HepG2 (cell line): Measurements from ENCODE around the gene CCT4. TPM values are rescaled to one million over a fixed set of nuclear protein-coding genes. Genes with fewer than 3 reads are reported as not detected.

ENCODE experiments used
- ARHGAP35 ChIP-seq: sonication (generic); formaldehyde crosslinking; IDR thresholded peaks from 2 replicates; pipeline ENCODE4 v1.9.0; 2022; ENCODE audit warnings: mild to moderate bottlenecking, inconsistent platforms, moderate library complexity, missing genetic modification reagents, borderline replicate concordance
- HOXA9 ChIP-seq: sonication (generic); formaldehyde crosslinking; IDR thresholded peaks from 2 replicates; pipeline ENCODE4 v1.8.1; 2022; ENCODE audit warnings: missing genetic modification reagents, mild to moderate bottlenecking, moderate library complexity, borderline replicate concordance
- KMT2B ChIP-seq: IDR thresholded peaks from 2 replicates; pipeline ENCODE4 v1.6.1; 2016; ENCODE audit warnings: missing genetic modification reagents, missing compliant biosample characterization
- MEF2D ChIP-seq: sonication (generic); formaldehyde crosslinking; IDR thresholded peaks from 2 replicates; pipeline ENCODE4 v1.5.1; 2020; ENCODE audit warnings: mild to moderate bottlenecking, missing genetic modification reagents
- MEIS1 ChIP-seq: sonication (generic); formaldehyde crosslinking; IDR thresholded peaks from 2 replicates; pipeline ENCODE4 v1.9.0; 2021; ENCODE audit warnings: mild to moderate bottlenecking, missing genetic modification reagents, moderate library complexity, borderline replicate concordance
- NPAS2 ChIP-seq: sonication (generic); formaldehyde crosslinking; IDR thresholded peaks from 2 replicates; pipeline ENCODE4 v1.8.0; 2022; ENCODE audit warnings: mild to moderate bottlenecking, missing genetic modification reagents, borderline replicate concordance
- RBFOX2 ChIP-seq: fragments of 200-400 bp; formaldehyde crosslinking; IDR thresholded peaks from 2 replicates; pipeline ENCODE4 v1.6.1; 2017; ENCODE audit warnings: low read depth, mild to moderate bottlenecking, low read length
- SMYD3 ChIP-seq: sonication (generic); formaldehyde crosslinking; IDR thresholded peaks from 2 replicates; pipeline ENCODE4 v1.8.1; 2023; ENCODE audit warnings: mild to moderate bottlenecking, missing genetic modification reagents
- SP2 ChIP-seq: sonication (generic); formaldehyde crosslinking; IDR thresholded peaks from 2 replicates; pipeline ENCODE4 v1.5.1; 2020; ENCODE audit warnings: mild to moderate bottlenecking, missing genetic modification reagents
- SYNCRIP ChIP-seq: fragments of 200-400 bp; formaldehyde crosslinking; IDR thresholded peaks from 2 replicates; pipeline ENCODE4 v1.6.1; 2018; ENCODE audit warnings: mild to moderate bottlenecking, low read depth, low read length; ENCODE audit not compliant: insufficient read depth
- TRIM24 ChIP-seq: sonication (generic); formaldehyde crosslinking; IDR thresholded peaks from 2 replicates; pipeline ENCODE4 v1.8.0; 2022; ENCODE audit warnings: mild to moderate bottlenecking, missing genetic modification reagents
- ZNF121 ChIP-seq: sonication (generic); formaldehyde crosslinking; IDR thresholded peaks from 2 replicates; pipeline ENCODE4 v1.5.0; 2020; ENCODE audit warnings: mild to moderate bottlenecking, missing genetic modification reagents
- ZNF17 ChIP-seq: sonication (generic); formaldehyde crosslinking; IDR thresholded peaks from 2 replicates; pipeline ENCODE4 v1.5.0; 2020; ENCODE audit warnings: mild to moderate bottlenecking, missing genetic modification reagents
- ZNF562 ChIP-seq: sonication (generic); formaldehyde crosslinking; IDR thresholded peaks from 2 replicates; pipeline ENCODE4 v1.8.0; 2022; ENCODE audit warnings: missing genetic modification reagents, borderline replicate concordance
- ZNF782 ChIP-seq: sonication (generic); formaldehyde crosslinking; IDR thresholded peaks from 2 replicates; pipeline ENCODE4 v1.4.0; 2020; ENCODE audit warnings: missing genetic modification reagents, mild to moderate bottlenecking, borderline replicate concordance
- polyA plus RNA-seq, 8 experiments: library from polyadenylated mRNA; depleted of rRNA in 3 of 8; stranded (reverse) in 7 of 8; unstranded in 1 of 8; fragments of >200 nt; fragmentation: Illumina TruSeq in 4 of 8; extraction: Trizol in 4 of 8; gene quantifications; 2 replicates each; pipeline versions ENCODE4 v1.2.1 to v1.2.3, GENCODE V29; 2011 to 2016; ENCODE audit warnings: low read depth in 4 of 8, missing spikeins in 1 of 8, mixed read lengths in 1 of 8; ENCODE audit not compliant: insufficient read depth in 1 of 8
- total RNA-seq, 5 experiments: library from RNA; depleted of rRNA; stranded (reverse); fragments of >200 nt; fragmentation: Illumina TruSeq; extraction: Trizol; gene quantifications; 2 replicates each; pipeline ENCODE4 v1.2.3, GENCODE V29; 2016; ENCODE audit warnings: low read depth in 1 of 5
- TF ChIP-seq, protein P1 (sequence below): sonication (generic); formaldehyde crosslinking; IDR thresholded peaks from 2 replicates; pipeline ENCODE4 v1.8.1; 2023; ENCODE audit warnings: missing genetic modification reagents, mild to moderate bottlenecking, borderline replicate concordance
- TF ChIP-seq, protein P2 (sequence below): sonication (generic); formaldehyde crosslinking; conservative IDR thresholded peaks from 2 replicates; pipeline ENCODE4 v1.8.0; 2022; ENCODE audit warnings: mild to moderate bottlenecking, moderate library complexity, missing genetic modification reagents
- TF ChIP-seq, protein P3 (sequence below): sonication (generic); formaldehyde crosslinking; IDR thresholded peaks from 2 replicates; pipeline ENCODE4 v1.4.0; 2020; ENCODE audit warnings: mild to moderate bottlenecking, missing genetic modification reagents
- TF ChIP-seq, protein P4 (sequence below): IDR thresholded peaks from 2 replicates; pipeline ENCODE4 v1.6.1; 2016; ENCODE audit warnings: missing compliant biosample characterization, missing genetic modification reagents, borderline replicate concordance
- TF ChIP-seq, protein P5 (sequence below): sonication (generic); formaldehyde crosslinking; IDR thresholded peaks from 2 replicates; pipeline ENCODE4 v1.8.1; 2023; ENCODE audit warnings: missing genetic modification reagents, inconsistent platforms, borderline replicate concordance
- TF ChIP-seq, protein P6 (sequence below): sonication (generic); formaldehyde crosslinking; IDR thresholded peaks from 2 replicates; pipeline ENCODE4 v1.8.1; 2023; ENCODE audit warnings: mild to moderate bottlenecking, inconsistent platforms, moderate library complexity, missing genetic modification reagents, borderline replicate concordance

CCT4 gene
- total and polyA plus RNA-seq, 2 of the 13 experiments (the other 11 are each of a cell fraction or from before 2014, with no cell fraction given), result 138 to 340 TPM

DNA sequence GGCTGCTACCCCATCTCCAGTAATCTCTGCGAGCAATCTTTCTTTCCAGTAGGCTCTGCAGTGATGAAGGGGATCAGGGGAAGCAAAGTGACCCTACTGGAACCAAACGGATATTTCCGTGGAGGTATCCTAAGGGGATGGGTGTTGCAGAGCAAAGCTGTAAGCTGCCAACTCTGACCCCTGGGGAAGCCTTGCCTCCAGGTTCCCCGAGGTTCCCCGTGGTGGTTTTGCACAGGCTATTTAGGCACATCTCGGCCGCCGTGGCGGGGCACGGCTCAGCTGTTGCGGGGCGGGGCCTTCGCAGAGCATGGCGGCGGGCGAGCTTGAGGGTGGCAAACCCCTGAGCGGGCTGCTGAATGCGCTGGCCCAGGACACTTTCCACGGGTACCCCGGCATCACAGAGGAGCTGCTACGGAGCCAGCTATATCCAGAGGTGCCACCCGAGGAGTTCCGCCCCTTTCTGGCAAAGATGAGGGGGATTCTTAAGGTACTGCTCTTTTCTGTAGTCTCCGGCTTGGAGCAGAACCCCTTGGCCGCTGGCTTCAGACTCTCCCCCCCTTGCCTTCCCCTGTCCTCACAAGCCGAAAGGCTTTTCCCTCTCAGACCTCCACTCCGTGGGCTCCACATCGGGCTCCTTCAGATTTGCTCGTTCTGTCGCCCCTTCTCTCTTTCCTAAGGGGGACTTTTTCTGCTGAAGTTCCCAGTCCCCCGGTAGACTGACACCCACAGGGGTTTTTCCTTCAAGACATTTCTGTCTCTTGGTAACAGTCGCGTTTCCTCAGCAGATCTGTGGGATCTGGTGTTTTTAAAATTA lies 17.1 kb upstream of the CCT4 start, which contains the start of gene COMMD1 (continued):
- TF ChIP-seq ZNF562 (CRISPR knock-in tag) (no peak), SYNCRIP (no peak), KMT2B (CRISPR knock-in tag) (peak; percentile 97), NPAS2 (CRISPR knock-in tag) (no peak), SP2 (CRISPR knock-in tag) (no peak), ARHGAP35 (CRISPR knock-in tag) (peak; percentile 73; the same call in 1 of the 2 replicates), SMYD3 (no peak; the same call in 1 of the 2 replicates), HOXA9 (CRISPR knock-in tag) (no peak), RBFOX2 (peak; percentile 93), ZNF121 (CRISPR knock-in tag) (no peak), MEF2D (peak; percentile 62; the same call in 1 of the 2 replicates), ZNF17 (CRISPR knock-in tag) (no peak; the same call in 1 of the 2 replicates), ZNF782 (peak; percentile 98; the same call in 1 of the 2 replicates), TRIM24 (CRISPR knock-in tag) (no peak), MEIS1 (CRISPR knock-in tag) (no peak)
- TF ChIP-seq, protein P1, sequence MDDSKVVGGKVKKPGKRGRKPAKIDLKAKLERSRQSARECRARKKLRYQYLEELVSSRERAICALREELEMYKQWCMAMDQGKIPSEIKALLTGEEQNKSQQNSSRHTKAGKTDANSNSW (CRISPR knock-in tag), result peak; percentile 52; the same call in 1 of the 2 replicates
- TF ChIP-seq, protein P2, sequence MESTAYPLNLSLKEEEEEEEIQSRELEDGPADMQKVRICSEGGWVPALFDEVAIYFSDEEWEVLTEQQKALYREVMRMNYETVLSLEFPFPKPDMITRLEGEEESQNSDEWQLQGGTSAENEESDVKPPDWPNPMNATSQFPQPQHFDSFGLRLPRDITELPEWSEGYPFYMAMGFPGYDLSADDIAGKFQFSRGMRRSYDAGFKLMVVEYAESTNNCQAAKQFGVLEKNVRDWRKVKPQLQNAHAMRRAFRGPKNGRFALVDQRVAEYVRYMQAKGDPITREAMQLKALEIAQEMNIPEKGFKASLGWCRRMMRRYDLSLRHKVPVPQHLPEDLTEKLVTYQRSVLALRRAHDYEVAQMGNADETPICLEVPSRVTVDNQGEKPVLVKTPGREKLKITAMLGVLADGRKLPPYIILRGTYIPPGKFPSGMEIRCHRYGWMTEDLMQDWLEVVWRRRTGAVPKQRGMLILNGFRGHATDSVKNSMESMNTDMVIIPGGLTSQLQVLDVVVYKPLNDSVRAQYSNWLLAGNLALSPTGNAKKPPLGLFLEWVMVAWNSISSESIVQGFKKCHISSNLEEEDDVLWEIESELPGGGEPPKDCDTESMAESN (CRISPR knock-in tag), result peak; percentile 83
- TF ChIP-seq, protein P3, sequence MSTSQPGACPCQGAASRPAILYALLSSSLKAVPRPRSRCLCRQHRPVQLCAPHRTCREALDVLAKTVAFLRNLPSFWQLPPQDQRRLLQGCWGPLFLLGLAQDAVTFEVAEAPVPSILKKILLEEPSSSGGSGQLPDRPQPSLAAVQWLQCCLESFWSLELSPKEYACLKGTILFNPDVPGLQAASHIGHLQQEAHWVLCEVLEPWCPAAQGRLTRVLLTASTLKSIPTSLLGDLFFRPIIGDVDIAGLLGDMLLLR, result peak; percentile 62; the same call in 1 of the 2 replicates
- TF ChIP-seq, protein P4, sequence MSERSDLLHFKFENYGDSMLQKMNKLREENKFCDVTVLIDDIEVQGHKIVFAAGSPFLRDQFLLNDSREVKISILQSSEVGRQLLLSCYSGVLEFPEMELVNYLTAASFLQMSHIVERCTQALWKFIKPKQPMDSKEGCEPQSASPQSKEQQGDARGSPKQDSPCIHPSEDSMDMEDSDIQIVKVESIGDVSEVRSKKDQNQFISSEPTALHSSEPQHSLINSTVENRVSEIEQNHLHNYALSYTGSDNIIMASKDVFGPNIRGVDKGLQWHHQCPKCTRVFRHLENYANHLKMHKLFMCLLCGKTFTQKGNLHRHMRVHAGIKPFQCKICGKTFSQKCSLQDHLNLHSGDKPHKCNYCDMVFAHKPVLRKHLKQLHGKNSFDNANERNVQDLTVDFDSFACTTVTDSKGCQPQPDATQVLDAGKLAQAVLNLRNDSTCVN (CRISPR knock-in tag), result peak; percentile 67; the same call in 1 of the 2 replicates
- TF ChIP-seq, protein P5, sequence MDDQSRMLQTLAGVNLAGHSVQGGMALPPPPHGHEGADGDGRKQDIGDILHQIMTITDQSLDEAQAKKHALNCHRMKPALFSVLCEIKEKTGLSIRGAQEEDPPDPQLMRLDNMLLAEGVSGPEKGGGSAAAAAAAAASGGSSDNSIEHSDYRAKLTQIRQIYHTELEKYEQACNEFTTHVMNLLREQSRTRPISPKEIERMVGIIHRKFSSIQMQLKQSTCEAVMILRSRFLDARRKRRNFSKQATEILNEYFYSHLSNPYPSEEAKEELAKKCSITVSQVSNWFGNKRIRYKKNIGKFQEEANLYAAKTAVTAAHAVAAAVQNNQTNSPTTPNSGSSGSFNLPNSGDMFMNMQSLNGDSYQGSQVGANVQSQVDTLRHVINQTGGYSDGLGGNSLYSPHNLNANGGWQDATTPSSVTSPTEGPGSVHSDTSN (CRISPR knock-in tag), result no peak
- TF ChIP-seq, protein P6, sequence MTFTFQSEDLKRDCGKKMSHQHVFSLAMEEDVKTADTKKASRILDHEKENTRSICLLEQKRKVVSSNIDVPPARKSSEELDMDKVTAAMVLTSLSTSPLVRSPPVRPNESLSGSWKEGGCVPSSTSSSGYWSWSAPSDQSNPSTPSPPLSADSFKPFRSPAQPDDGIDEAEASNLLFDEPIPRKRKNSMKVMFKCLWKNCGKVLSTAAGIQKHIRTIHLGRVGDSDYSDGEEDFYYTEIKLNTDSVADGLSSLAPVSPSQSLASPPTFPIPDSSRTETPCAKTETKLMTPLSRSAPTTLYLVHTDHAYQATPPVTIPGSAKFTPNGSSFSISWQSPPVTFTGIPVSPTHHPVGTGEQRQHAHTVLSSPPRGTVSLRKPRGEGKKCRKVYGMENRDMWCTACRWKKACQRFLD (CRISPR knock-in tag), result peak; percentile 78; the same call in 1 of the 2 replicates
